Tibial nerve (tissue), 4 donors: ENCODE measurements around the gene CUEDC1. TPM values are rescaled to one million over a fixed set of nuclear protein-coding genes. Genes with fewer than 3 reads are reported as not detected.

Source experiments
- DNase-seq, 2 donors: peaks; one replicate each; pipeline ENCODE4 v3.0.0-alpha.2; 2019; ENCODE audit warnings: low spot score in 2 of 2
- H3K27ac ChIP-seq, 4 donors: fragments of 200-600 bp; sonication (generic) in 3 of 4; one replicate each; pipeline ENCODE4 v1.5.1; 2017 to 2019; ENCODE audit warnings: mild to moderate bottlenecking in 1 of 4
- H3K27me3 ChIP-seq, 2 donors: fragments of 200-600 bp; sonication (generic) in 1 of 2; one replicate each; pipeline versions ENCODE4 v1.5.1 to v1.6.0; 2017 to 2019
- H3K36me3 ChIP-seq, 3 donors: fragments of 200-600 bp; sonication (generic); one replicate each; pipeline ENCODE4 v1.5.1; 2018 to 2019
- H3K4me1 ChIP-seq, 4 donors: fragments of 200-600 bp; sonication (generic) in 3 of 4; one replicate each; pipeline ENCODE4 v1.5.1; 2017 to 2019
- H3K4me3 ChIP-seq, 4 donors: fragments of 200-600 bp; sonication (generic) in 3 of 4; one replicate each; pipeline ENCODE4 v1.5.1; 2017 to 2019; ENCODE audit warnings: mild to moderate bottlenecking in 1 of 4, moderate library complexity in 1 of 4
- H3K9me3 ChIP-seq, 4 donors: fragments of 200-600 bp; sonication (generic) in 3 of 4; one replicate each; pipeline ENCODE4 v1.5.1; 2017 to 2019
- CTCF ChIP-seq, 5 experiments: fragments of 200-600 bp in 3 of 5; fragments of 450-650 bp in 2 of 5; sonication (generic) in 3 of 5; IDR thresholded peaks; one replicate each; pipeline ENCODE4 v1.5.1; 2016 to 2019; ENCODE audit warnings: antibody characterized with exemption in 5 of 5, mild to moderate bottlenecking in 3 of 5, moderate library complexity in 2 of 5
- EP300 ChIP-seq, 2 donors: sonication (generic); formaldehyde crosslinking; IDR thresholded peaks; one replicate each; pipeline ENCODE4 v1.6.1; 2017; ENCODE audit warnings: antibody characterized with exemption in 2 of 2, mild to moderate bottlenecking in 1 of 2
- POLR2A ChIP-seq, 2 donors: fragments of 450-650 bp; IDR thresholded peaks; one replicate each; pipeline ENCODE4 v1.6.1; 2017; ENCODE audit warnings: antibody characterized with exemption in 2 of 2, mild to moderate bottlenecking in 2 of 2, moderate library complexity in 2 of 2
- WGBS, 2 donors: methylation state at CpG; one replicate each; pipeline ENCODE4 v1.1.5; 2018; 5-methylcytosine and 5-hydroxymethylcytosine counted together
- total RNA-seq, 4 donors: library from RNA; depleted of rRNA; stranded (reverse); fragments of >200 nt; gene quantifications; one replicate each; pipeline ENCODE4 v1.1.0, GENCODE V29; 2016

Gene CUEDC1
- total RNA-seq, 4 donors from 2014 or later: 32.1 to 55.5 (median 38.8) TPM

- WGBS, 2 donors: 30 to 35% methylated on average over 4 of the region's 4 CpGs
- Histone ChIP-seq H3K9me3 (no peaks in the 10 kb centered on the region), H3K4me1 (peaks cover 0 to 41% (median 17%) of the 10 kb centered on the region in 4 donors), H3K4me3 (no peak overlapping the region), H3K36me3 (peaks cover 0 to 23% (median 0%) of the 10 kb centered on the region in 3 donors), H3K27me3 (no peaks in the 10 kb centered on the region), H3K27ac (peak overlapping the region; percentile 23 to 73 (median 64))
- TF ChIP-seq CTCF (IDR thresholded peaks at IDR 0.05) (peak; percentile 54 to 82 (median 58)), EP300 (IDR thresholded peaks at IDR 0.05) (peak in 1 of 2 donors; percentile 19), POLR2A (IDR thresholded peaks at IDR 0.05) (no peak)
- peak in 1 of 2 donors; percentile 61 for DNase-seq
Measured at GRCh38 chr17:57995076-57995956, 40.1 kb upstream of the CUEDC1 start.

- WGBS, 2 donors: 14 to 23% methylated on average over 2 of the region's 2 CpGs
- Histone ChIP-seq H3K36me3 (peaks cover 0 to 19% (median 0%) of the 10 kb centered on the region in 3 donors), H3K27me3 (no peaks in the 10 kb centered on the region), H3K27ac (peak overlapping the region in 3 of 4 donors; percentile 57 to 73 (median 72)), H3K4me1 (peaks cover 0 to 45% (median 17%) of the 10 kb centered on the region in 4 donors), H3K9me3 (no peaks in the 10 kb centered on the region), H3K4me3 (no peak overlapping the region)
- TF ChIP-seq EP300 (IDR thresholded peaks at IDR 0.05) (no peak), CTCF (IDR thresholded peaks at IDR 0.05) (no peak), POLR2A (IDR thresholded peaks at IDR 0.05) (no peak)
- no peak for DNase-seq
Measured at GRCh38 chr17:57994436-57994835, 39.2 kb upstream of the CUEDC1 start.

- no peak for DNase-seq
- no peaks in the 10 kb centered on the region for H3K27me3 ChIP-seq
- WGBS, 2 donors: 36 to 37% methylated on average over 3 of the region's 3 CpGs
- no peak overlapping the region for H3K4me3 ChIP-seq
- H3K36me3 ChIP-seq: peaks cover 0 to 19% (median 0%) of the 10 kb centered on the region in 3 donors
- H3K27ac ChIP-seq: peak overlapping the region in 2 of 4 donors; percentile 72 to 73
- no peaks in the 10 kb centered on the region for H3K9me3 ChIP-seq
- TF ChIP-seq CTCF (IDR thresholded peaks at IDR 0.05) (no peak), EP300 (IDR thresholded peaks at IDR 0.05) (no peak), POLR2A (IDR thresholded peaks at IDR 0.05) (no peak)
- peaks cover 0 to 52% (median 22%) of the 10 kb centered on the region in 4 donors for H3K4me1 ChIP-seq
Measured at GRCh38 chr17:57993471-57994365, 38.5 kb upstream of the CUEDC1 start.

- no peak overlapping the region for H3K27ac ChIP-seq
- peaks cover 0 to 2% (median 0%) of the 10 kb centered on the region in 3 donors for H3K36me3 ChIP-seq
- H3K4me1 ChIP-seq: peaks cover 0 to 55% (median 25%) of the 10 kb centered on the region in 4 donors
- H3K9me3 ChIP-seq: no peaks in the 10 kb centered on the region
- DNase-seq: no peak
- TF ChIP-seq CTCF (IDR thresholded peaks at IDR 0.05): no peak
- H3K4me3 ChIP-seq: no peak overlapping the region
- no peaks in the 10 kb centered on the region for H3K27me3 ChIP-seq
Measured at GRCh38 chr17:57991537-57991936, 36.3 kb upstream of the CUEDC1 start.
